ENCODE measurements around the gene AP2M1. TPM values are rescaled to one million over a fixed set of nuclear protein-coding genes. Genes with fewer than 3 reads are reported as not detected.
"Not testable (repeated sequence)": the region's sequence is repeated elsewhere in the genome, so short reads cannot be mapped to it uniquely, and the experiment has no call there.

Gene AP2M1
- total and polyA plus RNA-seq, 2 donors (not counting 3 experiments of a cell fraction or from before 2014, with no cell fraction given): 431 to 602 TPM

GRCh38 chr3:184160456-184160855 is 14.2 kb upstream of the AP2M1 start:
- H3K9ac ChIP-seq (replicated peaks; ENCODE audit: extremely low read depth, insufficient read depth, low read length): no peak overlapping the region
- BruUV-seq (replicated peaks): no TSS peak
- no peaks in the 10 kb centered on the region for H3K9me3 ChIP-seq (replicated peaks; ENCODE audit: control insufficient read depth, insufficient read depth, low read length)
- FAIRE-seq: no peak
- no peak overlapping the region for H2AFZ ChIP-seq (ENCODE audit: low read depth, low read length)
- dilution Hi-C loops (cut with MboI; ENCODE audit: extremely low pct_ligation_motif_present, low sequenced_read_pairs) (no loop called here), intact Hi-C loops (cut with micrococcal nuclease) (no loop called here)
- no peak overlapping the region for H3K27ac ChIP-seq (ENCODE audit: insufficient read depth, low read depth, low read length)
- H3K4me1 ChIP-seq (ENCODE audit: control insufficient read depth, extremely low read depth, insufficient read depth, low read length): peaks cover 27% of the 10 kb centered on the region
- H3K36me3 ChIP-seq (ENCODE audit: control insufficient read depth in 2 of 2, extremely low read depth in 1 of 2, insufficient read depth in 2 of 2, low read length in 2 of 2): peaks cover 4 to 18% of the 10 kb centered on the region in 2 experiments
- peak; percentile 60 for DNase-seq (ENCODE audit: low read depth, low spot score)
- TF ChIP-seq MAX (IDR thresholded peaks at IDR 0.05; ENCODE audit: insufficient read depth, insufficient read length) (no peak), MYC (IDR thresholded peaks at IDR 0.05; ENCODE audit: low read depth, low read length) (no peak), FOS (IDR thresholded peaks at IDR 0.05; ENCODE audit: borderline replicate concordance, insufficient read depth, low read length) (no peak), GATA2 (IDR thresholded peaks at IDR 0.05; ENCODE audit: insufficient read depth, insufficient read length, low read depth, low read length) (no peak), POLR2A (IDR thresholded peaks at IDR 0.05; ENCODE audit: low read depth, low read length) (no peak), EZH2 (IDR thresholded peaks at IDR 0.05; ENCODE audit: borderline replicate concordance, low read depth, low read length, severe bottlenecking) (no peak), JUN (IDR thresholded peaks at IDR 0.05; ENCODE audit: borderline replicate concordance, insufficient read depth, insufficient read length, low read depth) (no peak)
- TF ChIP-seq, protein P1, sequence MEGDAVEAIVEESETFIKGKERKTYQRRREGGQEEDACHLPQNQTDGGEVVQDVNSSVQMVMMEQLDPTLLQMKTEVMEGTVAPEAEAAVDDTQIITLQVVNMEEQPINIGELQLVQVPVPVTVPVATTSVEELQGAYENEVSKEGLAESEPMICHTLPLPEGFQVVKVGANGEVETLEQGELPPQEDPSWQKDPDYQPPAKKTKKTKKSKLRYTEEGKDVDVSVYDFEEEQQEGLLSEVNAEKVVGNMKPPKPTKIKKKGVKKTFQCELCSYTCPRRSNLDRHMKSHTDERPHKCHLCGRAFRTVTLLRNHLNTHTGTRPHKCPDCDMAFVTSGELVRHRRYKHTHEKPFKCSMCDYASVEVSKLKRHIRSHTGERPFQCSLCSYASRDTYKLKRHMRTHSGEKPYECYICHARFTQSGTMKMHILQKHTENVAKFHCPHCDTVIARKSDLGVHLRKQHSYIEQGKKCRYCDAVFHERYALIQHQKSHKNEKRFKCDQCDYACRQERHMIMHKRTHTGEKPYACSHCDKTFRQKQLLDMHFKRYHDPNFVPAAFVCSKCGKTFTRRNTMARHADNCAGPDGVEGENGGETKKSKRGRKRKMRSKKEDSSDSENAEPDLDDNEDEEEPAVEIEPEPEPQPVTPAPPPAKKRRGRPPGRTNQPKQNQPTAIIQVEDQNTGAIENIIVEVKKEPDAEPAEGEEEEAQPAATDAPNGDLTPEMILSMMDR (IDR thresholded peaks at IDR 0.05; ENCODE audit: extremely low read depth in 1 of 2, insufficient read depth in 1 of 2, low read depth in 1 of 2, low read length in 2 of 2): no peak
- no peak overlapping the region for H3K4me2 ChIP-seq (ENCODE audit: insufficient read depth, low read length)
- no peaks in the 10 kb centered on the region for H3K9me1 ChIP-seq (replicated peaks; ENCODE audit: control insufficient read depth, extremely low read depth, insufficient read depth, low read length)
- H3K79me2 ChIP-seq (ENCODE audit: control insufficient read depth, insufficient read depth, low read length): peaks cover 56% of the 10 kb centered on the region
- H4K20me1 ChIP-seq (replicated peaks; ENCODE audit: control insufficient read depth, extremely low read depth, insufficient read depth, low read length): peaks cover 3% of the 10 kb centered on the region
- H3K4me3 ChIP-seq (replicated peaks in 1 of 3; ENCODE audit: insufficient read depth in 1 of 3, low read depth in 1 of 3, low read length in 3 of 3): no peak overlapping the region
- H3K27me3 ChIP-seq (ENCODE audit: control insufficient read depth in 2 of 2, insufficient read depth in 2 of 2, low read length in 2 of 2): no peaks in the 10 kb centered on the region
- POLR2A ChIA-PET: no interaction called here
- CTCF ChIA-PET: interaction anchor here (1.1 to 1.7 kb wide), 6 partner anchors 9 to 129 kb away, joined by 3 to 7 read pairs (median 3); no protein-coding TSS in a partner anchor

GRCh38 chr3:184162571-184163070 is 12.0 kb upstream of the AP2M1 start:
- Histone ChIP-seq H3K79me2 (ENCODE audit: control insufficient read depth, insufficient read depth, low read length) (peaks cover 36% of the 10 kb centered on the region), H3K4me1 (ENCODE audit: control insufficient read depth, extremely low read depth, insufficient read depth, low read length) (peaks cover 18% of the 10 kb centered on the region), H3K36me3 (ENCODE audit: control insufficient read depth in 2 of 2, extremely low read depth in 1 of 2, insufficient read depth in 2 of 2, low read length in 2 of 2) (peaks cover 8 to 38% of the 10 kb centered on the region in 2 experiments)
- H3K4me3 ChIP-seq (replicated peaks in 1 of 3; ENCODE audit: insufficient read depth in 1 of 3, low read depth in 1 of 3, low read length in 3 of 3); H3K27me3 ChIP-seq (ENCODE audit: control insufficient read depth in 2 of 2, insufficient read depth in 2 of 2, low read length in 2 of 2); intact Hi-C loops (cut with micrococcal nuclease); DNase-seq (ENCODE audit: low read depth, low spot score); H3K27ac ChIP-seq (ENCODE audit: insufficient read depth, low read depth, low read length); H3K9me1 ChIP-seq (replicated peaks; ENCODE audit: control insufficient read depth, extremely low read depth, insufficient read depth, low read length); dilution Hi-C loops (cut with MboI; ENCODE audit: extremely low pct_ligation_motif_present, low sequenced_read_pairs); H3K4me2 ChIP-seq (ENCODE audit: insufficient read depth, low read length); BruUV-seq (replicated peaks); H4K20me1 ChIP-seq (replicated peaks; ENCODE audit: control insufficient read depth, extremely low read depth, insufficient read depth, low read length); POLR2A ChIA-PET; H2AFZ ChIP-seq (ENCODE audit: low read depth, low read length); H3K9ac ChIP-seq (replicated peaks; ENCODE audit: extremely low read depth, insufficient read depth, low read length); H3K9me3 ChIP-seq (replicated peaks; ENCODE audit: control insufficient read depth, insufficient read depth, low read length): not testable (repeated sequence)
- peak; percentile 52 for FAIRE-seq
- CTCF ChIA-PET: interaction anchor here (1.2 kb wide), 1 partner anchor 10 kb away, joined by 3 read pairs; no protein-coding TSS in a partner anchor

Measured in endothelial cell of umbilical vein (primary cell).